ENCODE data around the gene CACNG3.
"Not testable (repeated sequence)": the region's sequence is repeated elsewhere in the genome, so short reads cannot be mapped to it uniquely, and the experiment has no call there.

The CACNG3 gene

DNA sequence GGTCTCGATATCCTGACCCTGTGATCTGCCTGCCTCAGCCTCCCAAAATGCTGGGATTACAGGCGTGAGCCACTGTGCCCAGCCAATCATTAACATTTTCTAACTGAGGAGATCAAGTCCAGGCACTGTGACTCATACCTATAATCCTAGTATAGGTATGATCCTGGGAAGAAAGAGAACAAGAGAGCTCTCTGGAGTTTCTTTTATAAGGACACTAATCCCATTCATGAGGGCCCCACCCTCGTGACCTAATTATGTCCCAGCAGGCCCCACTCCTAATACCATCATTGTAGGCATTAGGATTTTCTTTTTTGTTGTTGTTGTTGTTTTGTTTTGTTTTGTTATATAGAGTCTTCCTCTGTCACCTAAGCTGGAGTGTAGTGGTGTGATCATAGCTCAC is 80.4 kb downstream of the CACNG3 start:
- no peak for DNase-seq

DNA sequence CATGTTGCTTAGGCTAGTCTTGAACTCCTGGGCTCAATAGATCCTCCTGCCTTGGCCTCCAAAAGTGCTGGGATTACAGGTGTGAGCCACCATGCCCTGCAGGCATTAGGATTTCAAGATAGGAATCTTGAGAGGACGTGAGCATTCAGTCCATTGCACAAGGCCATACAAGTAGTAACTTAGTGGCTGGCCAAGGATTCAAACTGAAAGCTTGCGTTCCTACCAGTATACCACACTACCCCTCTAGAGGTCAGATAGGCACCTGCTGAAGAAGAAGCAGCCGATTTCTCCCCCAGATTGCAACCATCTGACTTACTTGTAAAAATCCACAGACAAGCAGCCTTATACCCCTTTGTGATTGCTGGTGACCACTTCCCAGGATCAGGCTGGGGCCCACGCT is 80.9 kb downstream of the CACNG3 start:
- DNase-seq: no peak

DNA sequence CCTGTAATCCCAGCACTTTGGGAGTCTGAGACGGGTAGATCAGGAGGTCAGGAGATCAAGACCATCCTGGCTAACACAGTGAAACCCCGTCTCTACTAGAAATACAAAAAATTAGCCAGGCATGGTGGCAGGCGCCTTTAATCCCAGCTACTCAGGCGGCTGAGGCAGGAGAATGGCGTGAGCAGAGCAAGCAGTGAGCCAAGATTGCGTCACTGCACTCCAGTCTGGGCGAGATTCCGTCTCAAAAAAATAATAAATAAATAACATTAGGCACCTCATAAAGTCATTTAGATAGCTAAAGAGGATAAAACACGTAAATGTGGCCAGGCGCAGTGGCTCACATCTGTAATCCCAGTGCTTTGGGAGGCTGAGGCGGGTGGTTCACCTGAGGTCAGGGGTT is 87.7 kb downstream of the CACNG3 start:
- DNase-seq: not testable (repeated sequence)

DNA sequence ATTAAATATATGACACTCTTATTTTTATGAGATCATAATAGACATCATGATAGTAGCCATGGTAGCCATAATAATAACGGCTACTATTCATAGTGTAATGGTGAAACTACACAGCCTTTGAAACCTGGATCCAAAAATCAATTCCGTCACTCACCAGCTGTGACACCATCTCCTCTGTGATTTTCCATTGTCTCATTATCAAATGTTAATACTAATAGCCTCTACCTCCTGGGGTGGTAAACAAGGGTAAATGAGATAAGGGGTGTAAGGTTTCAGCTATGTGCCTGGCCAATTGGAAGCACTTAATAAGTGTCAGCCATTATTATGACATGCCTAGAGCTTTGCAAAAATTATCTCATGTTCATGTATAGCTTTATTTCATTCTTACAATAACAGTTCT is 88.6 kb downstream of the CACNG3 start:
- no peak for DNase-seq

- no peak for DNase-seq
Observed at GRCh38 chr16:24345704-24346103, 89.6 kb downstream of the CACNG3 start.

DNA sequence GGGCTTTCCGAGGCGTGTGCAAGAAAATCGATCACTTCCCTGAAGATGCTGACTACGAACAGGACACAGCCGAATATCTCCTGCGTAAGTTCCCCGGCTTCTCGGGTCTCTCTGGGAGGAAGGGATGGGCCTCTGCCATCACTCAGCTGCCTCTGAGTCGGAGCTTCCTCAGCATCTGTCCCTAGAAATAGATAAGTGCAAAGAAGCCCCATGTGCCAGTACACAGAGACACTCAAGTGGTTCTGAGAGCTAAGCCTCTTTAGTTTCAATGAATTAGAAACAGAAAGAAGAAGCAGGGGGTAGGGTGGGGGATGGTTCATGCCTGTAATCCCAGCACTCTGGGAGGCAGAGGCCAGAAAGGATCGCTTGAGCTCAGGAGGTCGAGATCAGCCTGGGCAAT is 90.6 kb downstream of the CACNG3 start:
- no peak for DNase-seq

GRCh38 chr16:24347556-24347955 is 91.4 kb downstream of the CACNG3 start:
- no peak for DNase-seq

- DNase-seq: no peak
Observed at GRCh38 chr16:24348545-24349290, 92.6 kb downstream of the CACNG3 start.

GRCh38 chr16:24349320-24349719 is 93.2 kb downstream of the CACNG3 start:
- no peak for DNase-seq

- DNase-seq: no peak
Observed at GRCh38 chr16:24352746-24353145, 96.6 kb downstream of the CACNG3 start.

- no peak for DNase-seq
Observed at GRCh38 chr16:24353622-24354021, 97.5 kb downstream of the CACNG3 start.

- DNase-seq: no peak
Observed at GRCh38 chr16:24357511-24357910, 101.4 kb downstream of the CACNG3 start.

DNA sequence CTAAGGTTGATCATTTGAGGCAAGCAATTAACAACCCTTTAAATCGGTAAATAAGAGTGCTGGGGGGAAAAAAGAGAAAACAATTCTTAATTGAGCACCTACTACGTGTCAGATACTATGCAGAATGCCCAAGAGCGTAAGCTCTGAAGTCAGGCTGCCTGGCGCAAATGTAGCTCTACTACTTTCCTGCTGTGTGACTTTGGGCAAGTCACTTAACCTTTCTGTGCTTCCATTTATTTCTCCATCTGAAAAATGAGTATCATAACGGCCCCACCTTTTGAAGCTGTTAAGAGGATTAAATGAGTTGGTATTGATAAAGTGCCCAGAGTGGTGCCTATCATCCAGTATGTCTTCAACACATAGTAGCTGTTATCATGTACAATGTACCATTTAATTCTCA is 102.0 kb downstream of the CACNG3 start:
- DNase-seq: no peak

- DNase-seq: no peak
Observed at GRCh38 chr16:24359490-24359889, 103.4 kb downstream of the CACNG3 start.

DNA sequence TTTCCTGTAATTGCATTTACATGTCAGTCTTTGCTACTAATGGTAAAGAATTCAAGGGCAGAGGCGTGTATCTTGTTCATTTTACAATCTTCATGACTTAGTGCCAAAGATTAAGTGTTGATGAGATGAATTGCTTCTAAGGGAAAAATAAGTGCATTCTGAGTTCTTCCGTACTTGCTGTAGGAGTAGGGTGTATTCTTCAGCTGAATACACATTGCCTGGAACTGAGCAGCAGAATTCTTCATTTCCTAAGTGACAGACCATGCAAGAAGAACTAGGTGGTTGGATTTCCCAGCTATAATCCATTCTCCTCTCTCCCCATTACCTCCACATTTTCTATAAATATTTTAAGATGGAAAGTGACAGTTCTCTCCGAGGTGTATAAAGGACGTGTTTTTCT is 104.8 kb downstream of the CACNG3 start:
- no peak for DNase-seq

- DNase-seq: no peak
Observed at GRCh38 chr16:24364596-24364995, 108.5 kb downstream of the CACNG3 start.

DNA sequence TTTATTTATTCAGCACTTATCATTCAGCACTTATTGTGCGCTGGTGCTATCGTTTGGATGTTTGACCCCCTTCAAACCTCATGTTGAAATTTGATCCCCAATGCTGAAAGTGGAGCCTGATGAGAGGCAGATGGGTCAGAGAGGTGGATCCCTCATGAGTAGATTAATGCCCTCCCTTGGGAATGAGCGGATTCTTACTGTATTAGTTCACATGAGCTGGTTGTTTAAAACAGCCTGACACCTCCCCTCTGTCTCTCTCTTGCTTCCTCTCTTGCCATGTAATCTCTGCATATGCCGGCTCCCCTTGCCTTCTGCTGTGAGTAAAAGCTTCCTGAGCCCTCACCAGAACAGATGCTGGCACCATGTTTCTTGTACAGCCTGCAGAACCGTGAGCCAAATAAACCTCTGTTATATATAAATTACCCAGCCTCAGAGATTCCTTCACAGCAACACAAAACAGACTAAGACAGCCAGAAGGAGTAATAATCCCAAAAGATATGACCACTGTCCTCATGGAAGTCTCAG is 111.1 kb downstream of the CACNG3 start:
- DNase-seq: no peak

GRCh38 chr16:24372824-24373223 is 116.7 kb downstream of the CACNG3 start:
- DNase-seq: no peak

- DNase-seq: no peak
Observed at GRCh38 chr16:24378999-24379398, 122.9 kb downstream of the CACNG3 start.

- no peak for DNase-seq
Observed at GRCh38 chr16:24381470-24382118, 125.5 kb downstream of the CACNG3 start.

DNA sequence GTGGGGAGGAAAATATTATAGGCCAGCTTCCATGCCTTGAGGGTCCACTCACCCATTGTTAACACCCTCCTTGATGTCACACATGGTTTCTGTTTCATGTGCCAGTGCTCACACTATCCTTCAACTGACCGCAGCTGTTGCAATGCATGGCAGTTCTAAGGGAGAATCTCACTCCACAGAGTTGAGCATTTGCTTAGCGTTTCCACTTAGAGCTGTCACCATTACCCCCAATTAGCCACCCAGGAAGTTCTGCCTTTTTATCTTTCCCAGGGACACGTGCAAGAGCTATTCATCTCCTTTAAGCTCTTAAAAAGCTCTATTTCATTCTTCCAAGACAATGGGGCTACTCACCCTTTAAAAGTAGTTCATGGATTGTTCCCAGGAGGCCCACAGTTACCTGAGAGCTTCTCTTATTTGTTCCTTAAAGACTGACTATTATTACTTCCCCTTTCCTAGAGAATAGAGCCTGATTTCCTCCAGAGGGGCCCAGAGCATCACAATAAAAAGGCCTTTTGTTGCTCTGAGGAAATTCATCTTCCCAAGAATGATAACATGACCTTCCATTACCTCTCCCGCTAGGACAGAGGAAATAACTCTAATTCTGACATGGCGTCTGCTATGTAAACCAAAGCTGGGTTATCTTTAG is 126.8 kb downstream of the CACNG3 start:
- DNase-seq: no peak

- DNase-seq: no peak
Observed at GRCh38 chr16:24394341-24394740, 138.2 kb downstream of the CACNG3 start.

DNA sequence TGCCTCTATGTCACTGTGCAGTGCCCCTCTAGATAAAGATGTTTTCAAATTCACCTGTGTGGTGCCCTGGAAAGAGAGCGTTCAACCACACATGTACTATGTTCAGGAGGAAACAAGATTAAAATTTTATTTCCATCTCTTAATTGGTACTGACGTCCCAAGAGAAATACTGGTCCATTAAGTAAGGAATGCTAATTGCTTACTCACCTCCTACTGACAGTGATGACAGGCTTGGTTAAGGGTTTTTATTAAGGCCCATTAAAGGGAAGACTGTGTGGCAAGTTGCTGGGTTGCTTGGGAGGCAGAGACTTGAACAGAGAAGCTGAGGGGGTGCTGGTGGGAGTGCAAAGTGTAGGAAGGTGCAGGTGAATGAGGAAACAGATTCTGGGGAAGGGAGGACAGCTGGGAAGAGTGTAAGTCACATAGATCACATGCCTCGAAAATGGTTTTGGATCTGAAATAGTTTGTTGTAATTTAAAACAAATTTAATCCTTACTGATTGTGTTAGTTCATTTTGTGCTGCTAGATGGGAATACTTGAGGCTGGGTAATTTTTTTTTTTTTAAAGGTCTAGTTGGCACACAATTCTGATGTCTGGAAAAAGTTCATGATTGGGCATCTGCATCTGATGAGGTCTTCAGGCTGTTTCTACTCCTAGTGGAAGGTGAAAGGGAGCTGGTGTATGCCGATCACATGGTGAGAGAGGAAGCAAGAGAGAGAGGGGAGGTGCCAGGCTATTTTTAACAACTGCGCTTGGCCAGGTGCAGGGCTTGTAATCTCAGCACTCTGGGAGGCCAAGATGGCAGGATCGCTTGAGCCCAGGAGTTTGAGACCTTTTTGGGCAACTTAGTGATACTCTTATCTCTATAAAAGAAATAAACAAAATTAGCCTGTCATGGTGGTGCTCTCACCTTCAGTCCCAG is 140.5 kb downstream of the CACNG3 start:
- DNase-seq: no peak

Measured in activated naive CD4-positive, alpha-beta T cell (primary cell).